Spleen (tissue), 7 donors: ENCODE data around the gene CCDC88C.

Experiments used
- CTCF ChIP-seq, 11 experiments: fragments of 200-600 bp in 7 of 11; fragments of 450-650 bp in 4 of 11; sonication (generic) in 4 of 11; IDR thresholded peaks in 8 of 11; conservative IDR thresholded peaks in 3 of 11; 1 replicate in 7 of 11; 2 replicates in 4 of 11; pipeline versions ENCODE4 v1.4.0 to v1.8.0; 2016 to 2021; ENCODE audit warnings: antibody characterized with exemption in 11 of 11, inconsistent platforms in 4 of 11, mild to moderate bottlenecking in 1 of 11
- POLR2AphosphoS5 ChIP-seq, 3 donors: sonication (generic); formaldehyde crosslinking; IDR thresholded peaks; one replicate each; pipeline ENCODE4 v1.5.1; 2017; ENCODE audit warnings: antibody characterized with exemption in 3 of 3
- donor health status: DM: no; HTN: no; CAD: no; lungs with moderate emphysema.
- donor health status: DM: no; HTN: no; CAD: no.
- donor health status: DM: no; HTN: no; CAD: no.

DNA sequence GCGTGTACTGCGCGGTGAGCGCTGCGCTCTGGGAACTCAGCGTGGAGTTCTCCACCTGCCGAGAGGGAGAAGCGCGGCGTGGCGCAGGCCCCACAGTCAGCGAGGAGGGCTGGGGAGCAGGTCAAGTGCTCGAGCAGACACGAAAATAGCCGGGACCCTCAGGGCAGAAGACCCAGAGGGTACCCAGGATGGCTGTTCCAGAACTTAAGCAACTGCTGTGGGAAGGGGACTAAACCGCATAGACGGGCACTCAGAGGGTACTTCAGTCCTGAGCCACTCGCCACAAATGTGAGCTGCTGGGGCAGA lies 113.7 kb downstream of the CCDC88C start:
- TF ChIP-seq CTCF (IDR thresholded peaks at IDR 0.05 in 8 of 11, conservative IDR thresholded peaks at IDR 0.05 in 3 of 11): no peak
- peak in 2 of 3 donors; percentile 27 to 43 for TF ChIP-seq POLR2AphosphoS5 (IDR thresholded peaks at IDR 0.05)
